PC-9 (cell line): ENCODE measurements around the gene TMEM87A. TPM values are rescaled to one million over a fixed set of nuclear protein-coding genes. Genes with fewer than 3 reads are reported as not detected.

ENCODE experiments used
- BruUV-seq: library from RNA; stranded (reverse); fragments of 400-500 nt; replicated peaks from 2 replicates; lab custom pipeline; 2021; lab: Mats Ljungman, UMichigan
- CTCF ChIA-PET: fragments of 300-600 bp; sonication (Branson Sonifier 250); formaldehyde crosslinking; loops from one replicate; lab custom pipeline; 2022; ENCODE audit warnings: antibody characterized with exemption; lab: Charles Lee
- POLR2A ChIA-PET: fragments of 300-600 bp; sonication (Branson Sonifier 250); formaldehyde crosslinking; loops from one replicate; lab custom pipeline; 2022; ENCODE audit warnings: antibody characterized with exemption; ENCODE audit not compliant: unreplicated experiment; lab: Charles Lee
- DNase-seq, 2 experiments: peaks; one replicate each; pipeline versions ENCODE4 v3.0.0 to v3.0.0-alpha.2; 2015 to 2022; ENCODE audit warnings: mixed read lengths in 1 of 2
- H2AFZ ChIP-seq: fragments of 200-600 bp; sonication (generic); 2 replicates; pipeline ENCODE4 v1.8.1; 2017; ENCODE audit warnings: antibody characterized with exemption
- H3F3A ChIP-seq: fragments of 200-600 bp; sonication (generic); 2 replicates; pipeline ENCODE4 v1.8.1; 2017; ENCODE audit warnings: antibody characterized with exemption, mild to moderate bottlenecking, low read depth; ENCODE audit not compliant: insufficient read depth
- H3K27ac ChIP-seq: fragments of 200-600 bp; sonication (generic); 2 replicates; pipeline ENCODE4 v1.6.1; 2016; ENCODE audit warnings: mixed run types
- H3K27me3 ChIP-seq: fragments of 200-600 bp; sonication (generic); 2 replicates; pipeline ENCODE4 v1.6.1; 2016; ENCODE audit warnings: low read depth, mixed run types; ENCODE audit not compliant: insufficient read depth
- H3K36me3 ChIP-seq: fragments of 200-600 bp; sonication (generic); 2 replicates; pipeline ENCODE4 v1.6.1; 2016; ENCODE audit warnings: low read depth, mixed run types
- H3K4me1 ChIP-seq: fragments of 200-600 bp; sonication (generic); replicated peaks from 2 replicates; pipeline ENCODE4 v1.6.1; 2016; ENCODE audit warnings: mixed run types; ENCODE audit not compliant: insufficient read depth
- H3K4me2 ChIP-seq: fragments of 200-600 bp; sonication (generic); 2 replicates; pipeline ENCODE4 v1.6.1; 2017; ENCODE audit warnings: mixed run types
- H3K4me3 ChIP-seq: fragments of 200-600 bp; sonication (generic); 2 replicates; pipeline ENCODE4 v1.6.1; 2016; ENCODE audit warnings: mixed run types
- H3K79me2 ChIP-seq: fragments of 200-600 bp; sonication (generic); 2 replicates; pipeline ENCODE4 v1.6.1; 2017; ENCODE audit warnings: low read depth, mixed run types
- H3K9me2 ChIP-seq: fragments of 200-600 bp; sonication (generic); 2 replicates; pipeline ENCODE4 v1.8.1; 2017; ENCODE audit warnings: mild to moderate bottlenecking; ENCODE audit not compliant: insufficient read depth
- H3K9me3 ChIP-seq: fragments of 200-600 bp; sonication (generic); 2 replicates; pipeline ENCODE4 v1.8.1; 2016; ENCODE audit warnings: low read depth; ENCODE audit not compliant: insufficient read depth
- H4K20me1 ChIP-seq: fragments of 200-600 bp; sonication (generic); 2 replicates; pipeline ENCODE4 v1.8.1; 2017; ENCODE audit not compliant: insufficient read depth
- CTCF ChIP-seq: fragments of 200-600 bp; sonication (generic); conservative IDR thresholded peaks from 2 replicates; pipeline ENCODE4 v1.6.1; 2017; ENCODE audit warnings: mixed run types, antibody characterized with exemption, mild to moderate bottlenecking, moderate library complexity
- EZH2 ChIP-seq: fragments of 200-600 bp; sonication (generic); IDR thresholded peaks from 2 replicates; pipeline ENCODE4 v1.8.0; 2017; ENCODE audit warnings: antibody characterized with exemption, low read depth
- intact Hi-C: fragments of 100-400 bp; cut with micrococcal nuclease; formaldehyde crosslinking; loops from one replicate; pipeline ENCODE4 v1.10.0; 2022; ENCODE audit not compliant: unreplicated experiment
- total RNA-seq: library from RNA; stranded (reverse); gene quantifications from 2 replicates; pipeline ENCODE4 v1.2.3, GENCODE V29; 2021

Gene TMEM87A
- total RNA-seq, 1 experiment from 2014 or later = 45.1 TPM

- CTCF ChIA-PET = no interaction called here
These were observed 53.0 kb downstream of the TMEM87A start for GRCh38 chr15:42220216-42220615.

GRCh38 chr15:42218953-42219592 is 54.2 kb downstream of the TMEM87A start:
- H3K4me2 ChIP-seq = no peak overlapping the region

More at GRCh38 chr15:42220216-42220615, 53.0 kb downstream of the TMEM87A start:
- Histone ChIP-seq H3K4me2 (no peak overlapping the region), H3K36me3 (0 out of 2 replicates have a peak, but pooled peaks cover 4% of the 10 kb centered on the region), H3F3A (no peaks in the 10 kb centered on the region), H2AFZ (no peak overlapping the region), H3K9me3 (no peaks in the 10 kb centered on the region), H3K9me2 (no peaks in the 10 kb centered on the region), H3K27me3 (no peaks in the 10 kb centered on the region), H3K4me3 (no peak overlapping the region), H4K20me1 (no peaks in the 10 kb centered on the region), H3K4me1 (no peaks in the 10 kb centered on the region), H3K27ac (no peak overlapping the region), H3K79me2 (no peaks in the 10 kb centered on the region)
- POLR2A ChIA-PET = no interaction called here
- DNase-seq = no peak
- TF ChIP-seq EZH2 (no peak), CTCF (no peak)
- BruUV-seq = no TSS peak
- intact Hi-C loops = no loop called here

GRCh38 chr15:42217568-42217967 is 55.7 kb downstream of the TMEM87A start:
- Histone ChIP-seq H3K79me2 (no peaks in the 10 kb centered on the region), H4K20me1 (no peaks in the 10 kb centered on the region), H3K4me2 (no peak overlapping the region), H3K36me3 (0 out of 2 replicates have a peak, but pooled peaks cover 4% of the 10 kb centered on the region), H3K27ac (no peak overlapping the region), H3F3A (no peaks in the 10 kb centered on the region), H3K27me3 (no peaks in the 10 kb centered on the region), H3K9me2 (no peaks in the 10 kb centered on the region), H3K9me3 (no peaks in the 10 kb centered on the region), H2AFZ (no peak overlapping the region), H3K4me3 (no peak overlapping the region), H3K4me1 (no peaks in the 10 kb centered on the region)
- CTCF ChIA-PET = no interaction called here
- BruUV-seq = no TSS peak
- no peak for DNase-seq
- POLR2A ChIA-PET = no interaction called here
- no peak for TF ChIP-seq CTCF
- TF ChIP-seq EZH2 = no peak
- intact Hi-C loops = no loop called here

More at GRCh38 chr15:42218953-42219592, 54.2 kb downstream of the TMEM87A start:
- no TSS peak for BruUV-seq
- no peaks in the 10 kb centered on the region for H3F3A ChIP-seq
- H3K9me3 ChIP-seq = no peaks in the 10 kb centered on the region
- H3K4me1 ChIP-seq = no peaks in the 10 kb centered on the region
- DNase-seq = no peak
- no peaks in the 10 kb centered on the region for H3K27me3 ChIP-seq
- TF ChIP-seq CTCF = no peak
- no peak for TF ChIP-seq EZH2
- ChIA-PET POLR2A (no interaction called here), CTCF (no interaction called here)
- intact Hi-C loops = no loop called here
- H3K4me3 ChIP-seq = no peak overlapping the region
- H4K20me1 ChIP-seq = no peaks in the 10 kb centered on the region
- no peak overlapping the region for H3K27ac ChIP-seq
- no peaks in the 10 kb centered on the region for H3K79me2 ChIP-seq
- no peaks in the 10 kb centered on the region for H3K9me2 ChIP-seq
- no peak overlapping the region for H2AFZ ChIP-seq
- 0 out of 2 replicates have a peak, but pooled peaks cover 4% of the 10 kb centered on the region for H3K36me3 ChIP-seq
